Endothelial cell of hepatic sinusoid (primary cell): Measurements from ENCODE around the gene FAIM2.

ENCODE experiments used
- in situ Hi-C: cut with HindIII; loops from 2 replicates; pipeline ENCODE4 v1.10.0; 2017; ENCODE audit warnings: low sequenced_read_pairs

Gene FAIM2

GRCh38 chr12:49941556-49942511 is 38.1 kb upstream of the FAIM2 start:
- in situ Hi-C loops = loop anchor here (5.0 kb wide), 2 partner anchors 65 to 75 kb away; no protein-coding TSS in a partner anchor

- in situ Hi-C loops = loop anchor here (5.0 kb wide), 2 partner anchors 68 to 72 kb away; no protein-coding TSS in a partner anchor
These were observed 36.0 kb upstream of the FAIM2 start for GRCh38 chr12:49939707-49940106.

- in situ Hi-C loops = no loop called here
These were observed 35.6 kb upstream of the FAIM2 start for GRCh38 chr12:49939307-49939706.

- in situ Hi-C loops = no loop called here
These were observed 34.1 kb upstream of the FAIM2 start for GRCh38 chr12:49937639-49938300.

- in situ Hi-C loops = no loop called here
These were observed 33.2 kb upstream of the FAIM2 start for GRCh38 chr12:49936925-49937324.

- in situ Hi-C loops = no loop called here
These were observed 30.8 kb upstream of the FAIM2 start for GRCh38 chr12:49934505-49934904.

DNA sequence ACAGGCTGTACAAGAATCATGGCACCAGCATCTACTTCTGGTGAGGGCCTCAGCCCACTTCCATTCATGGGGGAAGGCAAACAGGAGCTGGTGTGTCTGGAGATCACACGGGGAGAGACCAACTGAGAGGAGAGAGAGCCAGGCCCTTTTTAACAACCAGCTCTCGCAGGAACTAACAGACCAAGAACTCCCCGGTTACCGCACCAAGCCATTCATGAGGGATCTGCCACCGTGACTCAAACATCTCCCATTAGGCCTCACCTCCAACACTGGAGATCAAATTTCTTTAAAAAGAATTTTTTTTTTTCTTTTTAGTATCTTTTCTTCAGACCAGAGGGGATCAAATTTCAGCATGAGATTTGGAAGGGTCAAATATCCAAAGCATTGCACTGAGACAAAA is 30.1 kb upstream of the FAIM2 start:
- in situ Hi-C loops = no loop called here

- in situ Hi-C loops = no loop called here
These were observed 28.9 kb upstream of the FAIM2 start for GRCh38 chr12:49932533-49933130.

GRCh38 chr12:49932023-49932422 is 28.3 kb upstream of the FAIM2 start:
- in situ Hi-C loops = no loop called here

- in situ Hi-C loops = no loop called here
These were observed 27.0 kb upstream of the FAIM2 start for GRCh38 chr12:49930515-49931288.

- in situ Hi-C loops = no loop called here
These were observed 25.9 kb upstream of the FAIM2 start for GRCh38 chr12:49929581-49929980.

DNA sequence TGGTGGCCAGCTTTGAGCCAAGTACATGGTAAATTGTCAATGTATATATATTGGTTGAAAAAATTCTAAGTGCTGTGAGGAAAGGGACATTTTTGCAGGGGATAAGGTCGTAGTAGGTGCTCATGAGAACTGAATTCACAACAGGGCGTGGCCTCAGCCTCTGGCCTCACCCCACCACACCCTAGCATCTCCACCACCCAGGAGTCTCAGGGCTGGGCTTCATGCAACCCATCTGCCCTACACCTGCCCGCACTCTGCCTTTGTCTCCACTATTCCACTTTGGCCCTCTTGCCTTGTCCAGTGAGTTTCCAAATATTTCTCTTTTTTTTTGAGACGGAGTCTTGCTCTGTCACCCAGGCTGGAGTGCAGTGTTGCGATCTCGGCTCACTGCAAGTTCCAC is 24.8 kb upstream of the FAIM2 start:
- in situ Hi-C loops = no loop called here

DNA sequence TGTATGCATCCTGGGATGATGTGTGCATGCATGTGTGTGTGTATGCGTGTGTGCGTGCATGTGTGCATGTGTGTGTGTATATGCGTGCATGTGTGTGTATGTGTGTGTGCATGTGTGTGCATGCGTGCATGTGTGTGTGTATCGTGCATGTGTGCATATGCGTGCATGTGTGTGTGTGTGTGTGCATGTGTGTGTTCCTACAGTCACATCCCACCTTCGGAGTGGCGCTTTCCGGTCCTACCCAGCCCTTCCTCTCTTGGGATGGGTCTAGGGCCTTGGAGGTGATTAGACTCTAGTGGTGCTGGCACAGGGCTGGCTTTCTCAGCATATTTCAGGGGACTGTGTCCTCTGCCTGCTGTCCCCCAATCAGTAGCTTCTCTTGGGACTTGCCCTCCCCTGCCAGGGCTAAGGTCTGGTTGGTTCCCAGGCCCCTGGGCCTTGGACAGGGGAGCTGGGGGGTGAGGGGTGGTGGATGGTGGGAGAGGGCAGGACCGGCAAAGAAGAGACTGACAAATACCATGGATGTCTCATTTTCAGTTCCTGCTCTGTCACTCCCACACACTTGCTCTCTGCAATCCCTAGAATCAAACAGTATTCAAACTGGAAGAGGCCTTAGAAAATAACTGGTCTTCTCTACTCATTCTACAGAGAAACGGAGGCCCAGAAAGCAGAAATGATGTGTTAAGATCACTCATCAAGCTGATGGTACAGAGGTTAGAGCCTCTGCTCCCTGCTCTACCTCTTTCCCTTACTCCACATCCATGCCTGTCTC is 21.9 kb upstream of the FAIM2 start:
- in situ Hi-C loops = no loop called here

GRCh38 chr12:49924628-49925246 is 21.0 kb upstream of the FAIM2 start:
- in situ Hi-C loops = no loop called here

- in situ Hi-C loops = no loop called here
These were observed 20.3 kb upstream of the FAIM2 start for GRCh38 chr12:49923880-49924556.

GRCh38 chr12:49923035-49923644 is 19.4 kb upstream of the FAIM2 start:
- in situ Hi-C loops = no loop called here

DNA sequence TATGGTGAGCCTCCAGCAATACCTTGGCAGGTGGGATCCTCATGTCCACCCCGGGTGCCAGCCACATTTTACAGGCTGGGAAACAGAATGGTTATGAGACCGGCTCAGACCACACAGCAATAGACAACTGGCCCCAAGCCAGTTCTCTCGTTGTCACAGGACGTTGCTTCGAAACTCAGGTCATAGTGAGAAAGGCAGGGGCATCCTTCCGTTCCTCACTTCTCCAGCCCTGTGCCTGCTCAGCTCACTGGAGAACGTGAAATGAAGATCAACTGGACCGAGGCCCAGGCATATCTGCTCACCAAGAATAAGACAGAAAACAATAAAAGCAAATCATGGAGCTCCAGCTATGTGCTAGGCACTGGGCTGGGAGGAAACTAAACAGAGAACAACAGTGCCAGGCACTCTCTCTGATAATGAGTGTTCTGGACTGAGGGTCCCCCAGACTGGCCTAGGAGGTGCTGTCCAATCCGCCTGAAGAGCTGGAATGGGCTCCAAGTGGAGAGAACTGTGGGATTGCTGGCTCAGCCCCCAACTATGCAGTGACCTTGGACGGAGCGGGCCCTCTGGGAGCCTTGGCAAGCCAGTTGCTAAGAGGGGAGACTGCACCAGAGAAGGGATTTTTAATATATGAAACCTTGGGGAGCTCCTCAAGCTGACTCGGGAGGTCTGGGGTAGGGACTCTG is 18.8 kb upstream of the FAIM2 start:
- in situ Hi-C loops = no loop called here

GRCh38 chr12:49921936-49922335 is 18.2 kb upstream of the FAIM2 start:
- in situ Hi-C loops = no loop called here
